ENCODE data around the gene HMGXB3.

The HMGXB3 gene

GRCh38 chr5:150092159-150092787, 91.7 kb downstream of the HMGXB3 start:
- DNase-seq: no peak

GRCh38 chr5:150097152-150097551, 96.6 kb downstream of the HMGXB3 start:
- no peak for DNase-seq

GRCh38 chr5:150101023-150101422, 100.5 kb downstream of the HMGXB3 start:
- DNase-seq: no peak
